Measurements from ENCODE around the gene JARID2. TPM values are rescaled to one million over a fixed set of nuclear protein-coding genes. Genes with fewer than 3 reads are reported as not detected.
"Not testable (repeated sequence)": the region's sequence is repeated elsewhere in the genome, so short reads cannot be mapped to it uniquely, and the experiment has no call there.

JARID2 gene
- total RNA-seq, 4 donors from 2014 or later, result 10.8 to 31.6 (median 14.3) TPM

DNA sequence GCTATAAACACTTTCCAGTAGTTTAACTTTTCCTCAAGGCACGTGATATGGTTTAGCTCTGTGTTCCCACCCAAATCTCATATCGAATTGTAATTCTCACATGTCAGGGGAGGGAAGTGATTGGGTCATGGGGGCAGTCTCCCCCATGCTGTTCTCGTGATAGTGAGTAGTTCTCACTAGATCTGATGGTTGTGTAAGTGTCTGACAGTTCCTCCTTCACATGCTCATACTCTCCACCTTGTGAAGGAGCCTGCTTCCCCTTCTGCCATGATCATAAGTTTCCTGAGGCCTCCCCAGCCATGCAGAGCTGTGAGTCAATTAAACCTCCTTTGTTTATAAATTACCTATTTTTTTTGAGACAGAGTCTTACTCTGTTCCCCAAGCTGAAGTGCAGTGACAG lies 289.1 kb downstream of the JARID2 start:
- ATAC-seq (ENCODE audit: low FRiP score), result no peak
- TF ChIP-seq, protein P1, sequence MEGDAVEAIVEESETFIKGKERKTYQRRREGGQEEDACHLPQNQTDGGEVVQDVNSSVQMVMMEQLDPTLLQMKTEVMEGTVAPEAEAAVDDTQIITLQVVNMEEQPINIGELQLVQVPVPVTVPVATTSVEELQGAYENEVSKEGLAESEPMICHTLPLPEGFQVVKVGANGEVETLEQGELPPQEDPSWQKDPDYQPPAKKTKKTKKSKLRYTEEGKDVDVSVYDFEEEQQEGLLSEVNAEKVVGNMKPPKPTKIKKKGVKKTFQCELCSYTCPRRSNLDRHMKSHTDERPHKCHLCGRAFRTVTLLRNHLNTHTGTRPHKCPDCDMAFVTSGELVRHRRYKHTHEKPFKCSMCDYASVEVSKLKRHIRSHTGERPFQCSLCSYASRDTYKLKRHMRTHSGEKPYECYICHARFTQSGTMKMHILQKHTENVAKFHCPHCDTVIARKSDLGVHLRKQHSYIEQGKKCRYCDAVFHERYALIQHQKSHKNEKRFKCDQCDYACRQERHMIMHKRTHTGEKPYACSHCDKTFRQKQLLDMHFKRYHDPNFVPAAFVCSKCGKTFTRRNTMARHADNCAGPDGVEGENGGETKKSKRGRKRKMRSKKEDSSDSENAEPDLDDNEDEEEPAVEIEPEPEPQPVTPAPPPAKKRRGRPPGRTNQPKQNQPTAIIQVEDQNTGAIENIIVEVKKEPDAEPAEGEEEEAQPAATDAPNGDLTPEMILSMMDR (IDR thresholded peaks at IDR 0.05), result no peak

DNA sequence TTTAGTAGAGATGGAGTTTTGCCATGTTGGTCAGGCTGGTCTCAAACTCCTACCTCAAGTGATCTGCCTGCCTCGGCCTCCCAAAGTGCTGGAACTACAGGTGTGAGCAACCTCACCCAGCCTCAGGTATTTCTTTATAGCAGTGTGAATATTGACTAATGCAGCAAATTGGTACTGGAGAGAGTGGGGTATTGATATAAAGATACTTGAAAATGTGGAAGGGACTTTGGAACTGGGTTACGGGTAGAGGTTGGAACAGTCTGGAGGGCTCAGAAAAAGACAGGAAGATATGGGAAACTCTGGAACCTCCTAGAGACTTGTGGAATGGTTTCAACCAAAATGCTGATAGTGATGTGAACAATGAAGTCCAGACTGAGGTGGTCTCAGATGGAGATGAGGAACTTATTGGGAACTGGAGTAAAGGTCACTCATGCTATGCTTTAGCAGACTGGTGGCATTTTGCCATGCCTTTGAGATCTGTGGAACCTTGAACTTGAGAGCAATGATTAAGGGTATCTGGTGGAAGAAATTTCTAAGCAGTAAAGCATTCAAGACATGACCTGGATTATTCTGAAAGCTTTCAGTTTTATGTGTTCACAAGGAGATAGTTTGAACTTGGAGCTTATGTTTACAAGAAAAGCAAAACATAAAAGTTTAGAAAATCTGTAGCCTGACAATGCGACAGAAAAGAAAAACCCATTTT lies 289.8 kb downstream of the JARID2 start:
- TF ChIP-seq, protein P1 (IDR thresholded peaks at IDR 0.05), result no peak
- ATAC-seq (ENCODE audit: low FRiP score), result no peak
- no peak for DNase-seq (ENCODE audit: low spot score)

More for the DNA sequence above, 289.1 kb downstream of the JARID2 start:
- DNase-seq (ENCODE audit: low spot score), result no peak

DNA sequence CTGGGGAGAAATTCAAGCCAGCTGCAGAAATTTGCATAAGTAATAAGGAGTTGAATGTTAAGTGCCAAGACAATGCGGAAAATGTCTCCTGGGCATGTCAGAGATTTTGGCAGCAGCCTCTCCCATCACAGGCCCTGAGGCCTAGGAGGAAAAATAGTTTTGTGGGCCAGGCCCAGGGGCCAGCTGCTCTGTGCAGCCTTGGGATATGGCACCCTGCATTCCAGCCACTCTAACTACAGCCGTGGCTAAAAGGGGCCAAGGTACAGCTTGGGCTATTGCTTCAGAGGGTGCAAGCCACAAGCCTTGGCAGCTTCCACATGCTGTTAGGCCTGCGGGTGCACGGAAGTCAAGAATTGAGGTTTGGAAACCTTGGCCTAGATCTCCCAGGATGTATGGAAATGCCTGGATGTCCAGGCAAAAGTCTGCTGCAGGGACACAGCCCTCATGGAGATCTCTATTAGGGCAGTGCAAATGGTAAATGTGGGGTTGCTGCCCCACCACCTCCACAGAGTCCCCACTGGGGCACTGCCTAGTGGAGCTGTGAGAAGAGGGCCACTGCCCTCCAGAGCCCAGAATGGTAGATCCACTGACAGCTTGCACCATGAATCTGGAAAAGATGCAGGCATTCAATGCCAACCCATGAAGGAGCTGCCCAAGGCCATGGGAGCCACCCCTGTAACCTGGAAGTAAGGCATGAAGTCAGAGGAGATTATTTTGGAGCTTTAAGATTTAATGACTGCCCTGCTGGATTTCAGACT lies 290.5 kb downstream of the JARID2 start:
- ATAC-seq (ENCODE audit: low FRiP score), result no peak
- TF ChIP-seq, protein P1 (IDR thresholded peaks at IDR 0.05), result no peak
- no peak for DNase-seq (ENCODE audit: low spot score)

DNA sequence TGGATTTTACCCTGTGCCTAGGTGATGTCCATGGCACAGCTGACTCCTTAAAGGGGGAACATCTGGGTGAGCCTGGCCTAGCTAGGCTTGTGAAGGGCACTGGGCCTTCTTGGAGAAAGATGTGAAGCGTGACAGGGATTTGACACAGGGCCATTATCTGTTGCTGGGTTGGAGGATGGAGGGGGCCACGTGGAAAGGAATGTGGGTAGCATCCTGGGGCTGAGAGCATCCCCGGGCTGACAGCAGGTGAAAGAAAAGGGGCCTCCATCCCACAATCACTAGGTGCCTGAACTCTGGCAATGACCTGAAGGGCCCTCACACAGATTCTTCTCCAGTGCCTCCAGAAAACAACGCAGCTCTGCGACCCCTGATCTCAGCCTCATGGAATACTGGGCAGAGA lies 292.2 kb downstream of the JARID2 start:
- TF ChIP-seq, protein P1 (IDR thresholded peaks at IDR 0.05), result no peak
- ATAC-seq (ENCODE audit: low FRiP score) (no peak), DNase-seq (ENCODE audit: low spot score) (no peak)

DNA sequence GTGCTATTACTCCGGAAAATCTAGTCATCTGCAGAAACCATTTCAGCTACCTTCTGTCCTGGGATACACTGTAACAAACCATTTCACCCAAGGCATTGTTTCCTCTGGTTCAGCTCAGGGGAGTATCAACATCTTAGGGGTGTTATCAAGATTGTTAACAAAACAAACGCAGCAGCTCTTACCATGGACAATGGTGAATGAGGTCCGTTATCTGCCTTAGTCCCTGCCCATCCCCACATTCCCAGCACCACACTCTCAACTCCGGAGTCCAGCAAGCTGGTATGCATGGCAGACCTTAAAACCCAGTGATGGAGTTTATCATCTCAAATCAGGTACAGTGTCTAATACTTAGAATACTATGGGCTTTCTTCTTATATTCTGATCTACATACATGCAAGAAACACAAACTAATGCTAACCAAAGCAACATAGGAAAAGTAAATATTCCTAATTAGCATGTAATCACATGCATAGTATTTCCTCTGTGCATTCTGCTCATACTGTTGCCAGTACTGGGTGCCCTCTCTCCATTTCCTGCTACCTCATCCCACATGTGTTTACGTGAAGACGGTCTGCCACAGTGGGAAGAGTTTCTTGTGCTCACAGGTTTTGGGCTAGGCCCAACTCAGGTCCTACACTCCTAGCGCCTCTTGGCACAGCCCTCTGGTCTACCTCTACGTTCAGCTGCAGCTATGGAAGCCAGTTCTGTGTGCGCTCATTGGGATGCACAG lies 293.1 kb downstream of the JARID2 start:
- TF ChIP-seq, protein P1 (IDR thresholded peaks at IDR 0.05), result no peak
- no peak for ATAC-seq (ENCODE audit: low FRiP score)
- no peak for DNase-seq (ENCODE audit: low spot score)

DNA sequence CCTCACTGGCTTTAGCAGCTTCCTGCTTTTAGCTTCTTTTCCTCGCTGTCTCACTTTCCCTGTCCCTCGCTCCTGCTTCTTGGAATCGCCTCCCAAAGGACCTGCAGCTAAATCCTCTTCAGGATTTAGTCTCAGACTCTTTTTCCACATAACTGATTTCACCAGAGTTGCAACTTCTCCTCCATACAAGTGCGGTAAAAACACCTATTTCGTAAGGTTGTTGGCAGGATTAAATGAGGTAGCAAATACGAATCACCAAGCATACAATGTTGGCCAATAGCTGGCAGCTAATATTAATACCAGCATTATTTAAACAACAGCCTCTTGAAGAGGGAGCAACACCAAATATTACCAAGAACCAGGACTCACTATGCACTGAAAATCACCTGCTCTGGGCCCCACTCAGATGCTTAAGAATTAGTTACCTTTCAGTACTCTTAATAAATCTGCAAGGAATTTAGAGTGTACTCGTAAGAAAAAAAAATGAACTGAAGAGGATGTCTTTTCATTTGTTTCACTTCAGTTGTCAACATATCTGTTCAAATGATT lies 293.9 kb downstream of the JARID2 start:
- TF ChIP-seq, protein P1 (IDR thresholded peaks at IDR 0.05), result no peak
- ATAC-seq (ENCODE audit: low FRiP score), result no peak
- DNase-seq (ENCODE audit: low spot score), result no peak

DNA sequence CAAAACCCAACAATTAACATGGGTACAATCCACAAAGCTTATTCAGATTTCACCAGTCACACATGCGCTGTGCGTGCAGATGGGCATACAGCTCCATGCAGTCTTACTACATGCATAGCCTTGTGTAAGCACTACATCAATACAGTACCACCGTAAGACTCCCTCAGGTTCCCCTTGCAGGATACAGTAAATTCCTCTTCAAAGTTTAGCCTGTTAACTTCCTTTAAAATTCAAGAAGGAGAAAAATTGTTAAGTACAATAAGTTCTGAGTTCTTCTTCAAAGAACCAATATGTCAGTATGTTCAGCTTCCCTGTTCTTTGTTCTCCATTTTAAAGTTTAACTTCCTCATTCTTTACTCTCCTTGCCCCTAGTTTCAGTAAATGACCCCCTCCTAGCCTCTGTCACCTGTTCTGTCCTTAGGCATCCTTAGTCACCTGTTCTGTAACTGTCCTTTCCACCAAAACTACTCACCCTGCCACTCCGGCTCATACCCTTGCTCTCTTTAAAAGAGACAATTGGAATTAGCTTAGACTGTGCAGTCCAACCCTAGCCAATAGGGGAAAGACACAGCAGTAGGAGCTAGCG lies 297.6 kb downstream of the JARID2 start:
- DNase-seq (ENCODE audit: low spot score); ATAC-seq (ENCODE audit: low FRiP score): not testable (repeated sequence)
